ENCODE data around the gene MYO1D. TPM values are rescaled to one million over a fixed set of nuclear protein-coding genes. Genes with fewer than 3 reads are reported as not detected.
A peak's percentile ranks its signal among the peaks of the same experiment; 100 is the strongest.

The MYO1D gene
- total and polyA plus RNA-seq, 8 donors, result 16.7 to 43.0 (median 29.4) TPM

DNA sequence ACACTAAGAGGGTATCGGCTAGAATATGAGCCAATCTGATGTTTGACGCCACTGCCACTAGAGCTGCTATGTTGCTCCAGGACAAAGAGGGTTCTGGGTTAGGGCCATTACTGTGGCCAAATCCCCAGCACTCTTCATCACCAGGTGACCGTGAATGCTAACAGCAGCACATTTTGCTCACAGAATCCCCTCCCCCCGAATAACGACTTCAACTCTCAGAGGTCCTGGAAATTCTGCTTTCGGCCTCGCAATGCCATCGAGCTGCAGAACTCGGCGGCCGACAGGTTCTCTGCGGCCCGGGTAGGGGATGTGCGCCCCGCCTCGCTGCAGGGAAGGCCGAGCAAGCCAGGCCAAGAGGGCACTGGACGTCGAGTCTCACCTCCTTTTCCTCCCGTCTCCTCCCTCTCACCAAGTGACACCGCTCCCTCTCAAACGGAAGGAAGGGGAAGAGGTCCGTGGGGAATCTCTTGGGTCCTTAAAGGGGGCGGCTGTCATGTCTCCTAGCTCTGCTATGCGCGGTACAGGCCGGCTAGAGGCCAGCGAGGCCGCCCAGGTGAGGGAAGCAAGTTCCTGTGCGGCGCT, 358.2 kb downstream of the MYO1D start:
- no peaks in the 10 kb centered on the region for H3K36me3 ChIP-seq
- no peak overlapping the region for H3K27ac ChIP-seq
- intact Hi-C loops (cut with DNase I), result no loop called here
- H3K4me1 ChIP-seq, result no peaks in the 10 kb centered on the region
- no peaks in the 10 kb centered on the region for H3K9me3 ChIP-seq
- 56 to 59% methylated on average over 31 of the region's 31 CpGs for WGBS, 2 donors
- peak overlapping the region in 3 of 4 donors; percentile 10 to 52 (median 36) for H3K4me3 ChIP-seq
- TF ChIP-seq CTCF (IDR thresholded peaks at IDR 0.05), result no peak
- H3K27me3 ChIP-seq, result no peaks in the 10 kb centered on the region
- ATAC-seq (no peak), FAIRE-seq (no peak), DNase-seq (no peak)

GRCh38 chr17:32517982-32518381, 358.9 kb downstream of the MYO1D start:
- H3K27ac ChIP-seq, result no peak overlapping the region
- WGBS, 2 donors, result 88 to 93% methylated on average over 5 of the region's 7 CpGs
- ATAC-seq, result no peak
- no peaks in the 10 kb centered on the region for H3K9me3 ChIP-seq
- no peak overlapping the region for H3K4me3 ChIP-seq
- TF ChIP-seq CTCF (IDR thresholded peaks at IDR 0.05), result no peak
- DNase-seq, result no peak
- H3K36me3 ChIP-seq, result no peaks in the 10 kb centered on the region
- no peak for FAIRE-seq
- intact Hi-C loops (cut with DNase I), result no loop called here
- H3K4me1 ChIP-seq, result no peaks in the 10 kb centered on the region
- H3K27me3 ChIP-seq, result no peaks in the 10 kb centered on the region

- H3K36me3 ChIP-seq, result no peaks in the 10 kb centered on the region
- H3K27ac ChIP-seq, result no peak overlapping the region
- no peaks in the 10 kb centered on the region for H3K9me3 ChIP-seq
- no peak overlapping the region for H3K4me3 ChIP-seq
- no peaks in the 10 kb centered on the region for H3K27me3 ChIP-seq
- no peaks in the 10 kb centered on the region for H3K4me1 ChIP-seq
- no peak for TF ChIP-seq CTCF (IDR thresholded peaks at IDR 0.05)
- DNase-seq, result no peak
- 82 to 86% methylated on average over 12 of the region's 12 CpGs for WGBS, 2 donors
- no peak for ATAC-seq
- no peak for FAIRE-seq
- intact Hi-C loops (cut with DNase I), result no loop called here
These were observed 359.8 kb downstream of the MYO1D start for GRCh38 chr17:32516940-32517701.

- DNase-seq (no peak), ATAC-seq (no peak), FAIRE-seq (no peak)
- 24 to 77% methylated on average over 2 of the region's 2 CpGs for WGBS, 2 donors
- no peaks in the 10 kb centered on the region for H3K9me3 ChIP-seq
- no peak overlapping the region for H3K4me3 ChIP-seq
- intact Hi-C loops (cut with DNase I), result no loop called here
- H3K27ac ChIP-seq, result no peak overlapping the region
- no peaks in the 10 kb centered on the region for H3K4me1 ChIP-seq
- TF ChIP-seq CTCF (IDR thresholded peaks at IDR 0.05), result no peak
- no peaks in the 10 kb centered on the region for H3K36me3 ChIP-seq
- H3K27me3 ChIP-seq, result no peaks in the 10 kb centered on the region
These were observed 360.5 kb downstream of the MYO1D start for GRCh38 chr17:32516450-32516849.

All from pancreas (tissue), 10 donors.